Activated naive CD4-positive, alpha-beta T cell treated with anti-CD3 and anti-CD28 coated beads, Interleukin-2, amount 10 ng/mL, durations not matched to agents 7 days and 5 days (primary cell): ENCODE measurements around the gene TRMT112.
A peak's percentile ranks its signal among the peaks of the same experiment; 100 is the strongest.

Experiments
- CTCF ChIA-PET: fragments of 350-600 bp; sonication (Branson Sonifier 250); formaldehyde crosslinking; loops from one replicate; lab custom pipeline; 2021; ENCODE audit warnings: antibody characterized with exemption; lab: Charles Lee
- DNase-seq: peaks from one replicate; pipeline ENCODE4 v3.0.0-alpha.2; 2020
- H3K27ac Mint-ChIP-seq: one replicate; pipeline ENCODE4 v1.8.0; 2021; ENCODE audit warnings: mild to moderate bottlenecking, moderate library complexity, mixed read lengths
- H3K27me3 Mint-ChIP-seq: one replicate; pipeline ENCODE4 v1.8.0; 2021; ENCODE audit warnings: mild to moderate bottlenecking, mixed read lengths
- H3K36me3 Mint-ChIP-seq: one replicate; pipeline ENCODE4 v1.8.0; 2021; ENCODE audit warnings: mixed read lengths
- H3K4me1 Mint-ChIP-seq: one replicate; pipeline ENCODE4 v1.8.0; 2021; ENCODE audit warnings: mixed read lengths
- H3K4me3 Mint-ChIP-seq: one replicate; pipeline ENCODE4 v1.8.0; 2021; ENCODE audit warnings: mild to moderate bottlenecking, moderate library complexity, mixed read lengths
- H3K9me3 Mint-ChIP-seq: one replicate; pipeline ENCODE4 v1.8.0; 2021; ENCODE audit warnings: mixed read lengths

TRMT112 gene

DNA sequence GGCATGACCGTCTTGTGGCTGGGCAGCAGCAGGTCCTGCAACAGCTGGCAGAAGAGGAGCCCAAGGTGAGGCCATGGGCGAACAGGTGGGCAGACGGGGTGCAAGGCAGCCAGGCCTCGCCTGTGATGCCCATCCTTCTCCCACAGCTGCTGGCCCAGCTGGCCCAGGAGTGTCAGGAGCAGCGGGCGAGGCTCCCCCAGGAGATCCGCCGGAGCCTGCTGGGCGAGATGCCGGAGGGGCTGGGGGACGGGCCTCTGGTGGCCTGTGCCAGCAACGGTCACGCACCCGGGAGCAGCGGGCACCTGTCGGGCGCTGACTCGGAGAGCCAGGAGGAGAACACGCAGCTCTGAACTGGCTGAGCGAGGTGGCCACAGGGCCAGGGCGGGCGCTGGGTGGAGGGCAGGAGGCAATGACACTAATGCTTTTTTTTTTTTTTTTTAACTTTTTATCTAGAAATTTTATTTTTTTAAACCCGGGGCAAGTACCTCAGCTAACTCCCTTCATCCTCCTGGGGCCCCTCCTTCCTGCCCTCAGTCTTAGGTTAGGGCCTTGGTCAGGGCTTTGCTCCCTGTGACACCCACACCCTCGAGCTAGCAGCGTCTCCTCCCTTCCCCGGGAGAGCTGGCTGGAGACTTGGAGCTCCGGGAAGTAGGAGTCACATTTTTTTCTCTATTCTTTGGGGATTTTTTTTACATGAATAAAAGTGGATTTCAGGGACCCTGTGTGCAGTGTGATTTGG, 50.0 kb downstream of the TRMT112 start:
- Mint-ChIP-seq H3K27ac (peak overlapping the region; percentile 65), H3K9me3 (no peaks in the 10 kb centered on the region), H3K4me3 (no peak overlapping the region), H3K4me1 (peaks cover 24% of the 10 kb centered on the region), H3K27me3 (no peaks in the 10 kb centered on the region), H3K36me3 (peaks cover 6% of the 10 kb centered on the region)
- DNase-seq, result no peak
- CTCF ChIA-PET, result interaction anchor here (0.7 to 2.4 kb wide), 3 partner anchors 15 to 34 kb away, joined by 3 to 11 read pairs (median 3); partner anchors contain the start of gene PPP1R14B
